Muscle of arm (tissue), 12 donors: ENCODE data around the gene CTTN. TPM values are rescaled to one million over a fixed set of nuclear protein-coding genes. Genes with fewer than 3 reads are reported as not detected.
"Not testable (repeated sequence)": the region's sequence is repeated elsewhere in the genome, so short reads cannot be mapped to it uniquely, and the experiment has no call there.

Experiments used
- DNase-seq: peaks from one replicate; pipeline ENCODE4 v3.0.0-alpha.2; 2013
- polyA plus RNA-seq, 12 donors: library from polyadenylated mRNA; unstranded; fragments of 120-200 nt; gene quantifications; one replicate each; pipeline ENCODE4 v1.2.1, GENCODE V29; 2013; ENCODE audit not compliant: insufficient read length in 12 of 12

CTTN gene
- polyA plus RNA-seq, 12 donors, result 81.8 to 1,218 (median 95.0) TPM

GRCh38 chr11:70448983-70449567 lies 50.7 kb downstream of the CTTN start:
- DNase-seq, result no peak

GRCh38 chr11:70454197-70454767 lies 56.0 kb downstream of the CTTN start:
- no peak for DNase-seq

DNA sequence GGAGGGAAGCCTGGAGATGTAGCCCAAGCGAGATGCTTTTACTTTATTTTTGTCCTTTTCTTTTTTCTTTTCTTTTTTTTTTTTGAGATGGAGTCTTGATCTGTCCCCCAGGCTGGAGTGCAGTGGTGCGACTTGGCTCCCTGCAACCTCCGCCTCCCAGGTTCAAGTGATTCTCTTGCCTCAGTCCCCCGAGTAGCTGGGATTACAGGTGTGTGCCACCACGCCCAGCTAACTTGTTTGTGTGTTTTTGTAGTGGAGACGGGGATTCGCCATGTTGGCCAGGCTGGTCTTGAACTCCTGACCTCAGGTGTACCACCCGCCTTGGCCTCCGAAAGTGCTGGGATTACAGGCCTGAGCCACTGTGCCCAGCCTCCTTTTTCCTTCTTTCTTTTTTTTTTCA lies 56.5 kb downstream of the CTTN start:
- DNase-seq, result not testable (repeated sequence)

- DNase-seq, result no peak
Measured at GRCh38 chr11:70455354-70455753, 57.0 kb downstream of the CTTN start.

- DNase-seq, result no peak
Measured at GRCh38 chr11:70456921-70457532, 58.7 kb downstream of the CTTN start.

DNA sequence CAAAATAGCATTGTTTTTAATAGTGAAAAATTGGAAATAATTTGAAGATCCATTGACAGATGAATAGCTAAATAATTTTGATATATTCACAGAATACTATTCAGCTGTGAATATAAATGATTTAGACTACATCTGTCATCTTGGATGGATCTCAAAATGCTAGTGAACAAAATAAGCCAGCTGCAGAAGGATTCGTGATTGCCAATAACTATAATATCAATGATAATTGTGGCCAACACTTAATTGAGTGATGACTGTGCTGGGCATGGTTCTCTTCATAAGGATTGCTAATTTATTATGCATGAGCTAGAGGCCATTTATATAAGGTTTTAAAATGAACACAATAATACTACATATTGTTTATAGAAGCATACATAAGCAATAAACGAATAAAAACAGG lies 60.4 kb downstream of the CTTN start:
- DNase-seq, result no peak

DNA sequence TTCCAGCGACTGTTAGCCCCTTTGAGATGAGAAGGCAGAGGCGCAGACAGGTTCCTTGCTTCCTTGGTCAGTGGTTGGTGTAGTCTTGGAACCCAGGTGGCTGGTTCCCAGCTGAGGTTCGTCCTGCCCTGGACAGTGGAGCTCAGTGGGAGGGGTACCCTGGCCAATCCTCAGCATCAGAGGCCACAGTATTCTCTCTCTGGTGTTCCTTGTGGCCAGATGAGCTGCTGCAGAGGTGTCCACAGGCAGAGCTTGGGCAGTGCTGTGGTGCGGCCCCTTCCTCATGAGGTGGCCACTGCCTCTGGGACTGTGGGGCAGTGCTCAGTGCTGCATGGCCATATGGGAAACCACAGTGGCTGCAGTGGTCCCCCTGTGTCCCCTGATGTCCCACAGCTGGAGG lies 61.8 kb downstream of the CTTN start:
- no peak for DNase-seq

GRCh38 chr11:70460964-70461363 lies 62.6 kb downstream of the CTTN start:
- DNase-seq, result no peak

DNA sequence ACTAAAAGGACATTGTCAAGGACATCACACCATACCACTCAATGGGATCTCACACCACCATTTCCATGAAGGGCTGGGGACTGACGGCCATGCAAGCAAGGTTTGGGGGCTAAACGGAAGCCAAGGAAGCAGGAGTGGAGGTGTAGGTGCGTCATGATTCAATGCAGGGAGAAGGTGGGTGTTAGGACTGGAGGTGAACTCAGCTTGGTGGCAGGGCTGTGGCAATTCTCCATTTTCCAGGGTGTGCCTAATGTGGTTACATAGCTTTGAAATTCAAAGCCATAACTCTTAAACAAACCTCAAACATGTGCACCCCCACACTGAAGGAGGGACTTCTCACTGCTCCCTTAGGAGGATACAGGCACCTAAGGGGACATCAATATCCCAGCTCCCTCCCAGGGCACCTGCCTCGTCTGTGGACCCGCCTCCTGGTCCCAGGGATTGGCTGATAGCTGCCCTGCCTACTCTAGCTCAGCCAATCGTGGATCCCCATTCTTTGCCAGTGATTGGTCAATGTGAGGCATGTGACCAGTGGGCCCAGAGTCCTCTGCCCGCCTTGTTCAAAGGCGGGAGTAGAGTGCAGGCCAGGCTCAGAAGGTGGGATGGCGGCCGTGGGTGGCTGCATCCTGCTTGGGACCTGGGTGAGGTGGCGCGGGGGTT lies 64.6 kb downstream of the CTTN start:
- no peak for DNase-seq

GRCh38 chr11:70463478-70464255 lies 65.3 kb downstream of the CTTN start:
- DNase-seq, result no peak

GRCh38 chr11:70464509-70465361 lies 66.4 kb downstream of the CTTN start:
- no peak for DNase-seq

- no peak for DNase-seq
Measured at GRCh38 chr11:70466154-70466553, 67.8 kb downstream of the CTTN start.

GRCh38 chr11:70466596-70466995 lies 68.3 kb downstream of the CTTN start:
- DNase-seq, result no peak

DNA sequence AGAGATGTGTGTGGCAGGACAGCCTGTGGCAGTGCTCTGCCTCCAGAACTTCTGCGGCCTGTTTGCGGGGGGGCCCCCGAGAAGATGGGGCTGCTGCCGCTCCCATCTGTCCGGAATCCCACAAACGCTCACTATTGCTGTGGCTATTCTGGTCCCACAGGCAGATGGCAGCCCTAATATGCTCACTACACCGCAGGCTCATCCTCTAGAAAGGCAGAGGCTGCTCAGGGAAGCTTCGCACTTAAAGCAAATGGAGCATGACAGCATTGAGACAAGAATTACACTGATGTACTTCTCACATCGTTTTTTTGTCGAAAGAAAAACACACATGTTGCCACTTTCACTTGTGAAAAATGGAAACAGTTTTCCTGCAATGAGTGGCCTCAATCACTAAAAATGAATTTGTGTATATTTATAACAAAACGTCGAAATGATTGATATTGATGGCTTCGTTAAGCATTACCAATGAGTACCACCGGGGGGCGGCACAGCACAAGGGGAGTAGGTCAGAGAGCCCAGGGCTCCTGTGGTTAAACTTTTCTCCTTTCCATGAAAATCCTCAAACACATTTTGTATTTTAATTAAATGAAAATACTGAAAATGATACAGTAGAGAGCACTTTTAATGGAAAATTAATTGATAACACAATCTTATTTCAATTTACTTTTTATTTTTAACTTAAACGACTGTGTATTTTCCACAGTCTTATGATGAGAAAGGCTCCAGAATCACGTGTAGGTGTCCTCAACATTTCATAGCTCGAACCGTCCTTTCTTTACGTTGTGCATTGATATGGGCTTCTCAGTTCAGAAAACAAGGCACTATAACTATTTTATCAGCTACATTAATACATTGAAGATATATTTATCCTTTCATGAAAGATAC lies 69.1 kb downstream of the CTTN start:
- DNase-seq, result peak; percentile 51

GRCh38 chr11:70468256-70469195 lies 70.2 kb downstream of the CTTN start:
- no peak for DNase-seq

- DNase-seq, result no peak
Measured at GRCh38 chr11:70470127-70470526, 71.8 kb downstream of the CTTN start.

DNA sequence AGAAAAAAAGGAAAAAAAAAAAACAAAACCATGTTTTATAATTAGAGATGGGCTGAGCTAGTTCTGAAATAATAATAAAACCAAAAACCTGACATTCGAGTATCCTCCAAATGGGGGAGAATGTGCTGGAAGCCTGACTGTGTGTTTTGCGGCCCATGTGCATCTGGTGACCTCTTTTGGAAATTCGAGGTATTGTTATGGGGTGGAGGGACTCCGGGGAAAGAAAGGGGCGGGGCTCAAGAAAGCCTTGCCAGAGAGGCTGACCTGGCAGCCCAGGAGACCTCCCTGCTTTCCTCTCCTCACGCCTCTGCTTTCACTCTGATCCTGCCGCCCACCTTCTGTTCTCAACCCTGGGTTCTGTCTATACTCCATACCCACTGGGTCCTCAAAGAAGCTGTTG lies 72.9 kb downstream of the CTTN start:
- no peak for DNase-seq

DNA sequence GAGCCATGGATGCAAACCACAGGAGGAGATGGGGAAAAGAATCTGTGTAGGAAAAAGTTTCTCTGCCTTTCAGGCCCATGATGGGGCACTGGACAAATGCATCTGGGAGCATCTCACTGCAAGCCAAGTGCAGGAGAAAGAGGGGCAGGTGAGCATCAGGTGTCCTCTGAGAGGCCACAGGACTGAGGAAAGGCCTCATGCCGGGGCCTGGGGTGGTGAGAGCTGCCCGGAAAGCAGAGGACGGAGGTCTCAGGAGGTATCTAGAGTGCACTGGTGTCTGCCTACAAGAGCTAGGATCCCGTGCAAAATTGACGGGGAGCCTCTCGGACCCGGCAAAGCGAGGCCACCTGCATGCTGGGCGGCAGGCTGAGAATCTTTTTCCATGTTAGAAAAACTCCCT lies 73.9 kb downstream of the CTTN start:
- DNase-seq, result no peak
